ENCODE results near the gene ASS1. TPM values are rescaled to one million over a fixed set of nuclear protein-coding genes. Genes with fewer than 3 reads are reported as not detected.

The ASS1 gene
- total and polyA plus RNA-seq, 3 donors from 2014 or later, result 68.5 to 153 (median 90.2) TPM

DNA sequence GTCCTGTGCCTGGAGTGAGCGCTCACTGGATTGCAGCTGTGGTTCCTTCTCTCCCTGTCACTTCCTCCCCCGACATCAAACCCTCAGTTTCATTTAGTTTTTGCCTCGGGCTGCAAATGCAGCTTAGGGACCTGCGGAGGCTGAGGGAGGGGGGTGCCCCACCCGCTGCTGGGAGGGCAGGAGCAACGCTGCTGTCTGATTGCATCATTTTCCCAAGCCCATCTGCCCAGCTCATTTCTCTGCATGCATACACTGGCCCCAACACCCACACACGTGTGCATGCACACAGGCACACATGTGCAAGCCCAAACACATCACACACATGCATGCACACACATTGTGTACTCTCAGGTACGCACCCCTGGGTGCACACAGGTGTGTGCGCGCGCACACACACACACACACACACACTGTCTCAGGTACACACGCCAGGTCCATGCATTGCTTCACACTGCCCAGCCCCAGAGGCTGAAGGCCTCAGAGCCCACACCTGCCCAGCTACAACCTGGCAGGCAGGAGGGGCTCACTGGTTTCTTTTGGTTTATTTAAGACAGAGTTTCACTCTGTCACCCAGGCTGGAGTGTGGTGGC lies 3.4 kb downstream of the ASS1 start:
- H3K27me3 ChIP-seq, result no peaks in the 10 kb centered on the region
- intact Hi-C loops (cut with DNase I; ENCODE audit: low total_unique reads), result no loop called here
- H3K4me3 ChIP-seq, result no peak overlapping the region
- H3K27ac ChIP-seq, result no peak overlapping the region
- no peak for DNase-seq
- H3K9me3 ChIP-seq, result no peaks in the 10 kb centered on the region
- H3K36me3 ChIP-seq (ENCODE audit: low read depth, missing control alignments), result no peaks in the 10 kb centered on the region
- peaks cover 53% of the 10 kb centered on the region for H3K4me1 ChIP-seq
- TF ChIP-seq, protein P1, sequence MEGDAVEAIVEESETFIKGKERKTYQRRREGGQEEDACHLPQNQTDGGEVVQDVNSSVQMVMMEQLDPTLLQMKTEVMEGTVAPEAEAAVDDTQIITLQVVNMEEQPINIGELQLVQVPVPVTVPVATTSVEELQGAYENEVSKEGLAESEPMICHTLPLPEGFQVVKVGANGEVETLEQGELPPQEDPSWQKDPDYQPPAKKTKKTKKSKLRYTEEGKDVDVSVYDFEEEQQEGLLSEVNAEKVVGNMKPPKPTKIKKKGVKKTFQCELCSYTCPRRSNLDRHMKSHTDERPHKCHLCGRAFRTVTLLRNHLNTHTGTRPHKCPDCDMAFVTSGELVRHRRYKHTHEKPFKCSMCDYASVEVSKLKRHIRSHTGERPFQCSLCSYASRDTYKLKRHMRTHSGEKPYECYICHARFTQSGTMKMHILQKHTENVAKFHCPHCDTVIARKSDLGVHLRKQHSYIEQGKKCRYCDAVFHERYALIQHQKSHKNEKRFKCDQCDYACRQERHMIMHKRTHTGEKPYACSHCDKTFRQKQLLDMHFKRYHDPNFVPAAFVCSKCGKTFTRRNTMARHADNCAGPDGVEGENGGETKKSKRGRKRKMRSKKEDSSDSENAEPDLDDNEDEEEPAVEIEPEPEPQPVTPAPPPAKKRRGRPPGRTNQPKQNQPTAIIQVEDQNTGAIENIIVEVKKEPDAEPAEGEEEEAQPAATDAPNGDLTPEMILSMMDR (IDR thresholded peaks at IDR 0.05), result no peak
- TF ChIP-seq POLR2A (IDR thresholded peaks at IDR 0.05), result no peak
- WGBS, 2 donors, result 67 to 77% methylated on average over 12 of the region's 12 CpGs

DNA sequence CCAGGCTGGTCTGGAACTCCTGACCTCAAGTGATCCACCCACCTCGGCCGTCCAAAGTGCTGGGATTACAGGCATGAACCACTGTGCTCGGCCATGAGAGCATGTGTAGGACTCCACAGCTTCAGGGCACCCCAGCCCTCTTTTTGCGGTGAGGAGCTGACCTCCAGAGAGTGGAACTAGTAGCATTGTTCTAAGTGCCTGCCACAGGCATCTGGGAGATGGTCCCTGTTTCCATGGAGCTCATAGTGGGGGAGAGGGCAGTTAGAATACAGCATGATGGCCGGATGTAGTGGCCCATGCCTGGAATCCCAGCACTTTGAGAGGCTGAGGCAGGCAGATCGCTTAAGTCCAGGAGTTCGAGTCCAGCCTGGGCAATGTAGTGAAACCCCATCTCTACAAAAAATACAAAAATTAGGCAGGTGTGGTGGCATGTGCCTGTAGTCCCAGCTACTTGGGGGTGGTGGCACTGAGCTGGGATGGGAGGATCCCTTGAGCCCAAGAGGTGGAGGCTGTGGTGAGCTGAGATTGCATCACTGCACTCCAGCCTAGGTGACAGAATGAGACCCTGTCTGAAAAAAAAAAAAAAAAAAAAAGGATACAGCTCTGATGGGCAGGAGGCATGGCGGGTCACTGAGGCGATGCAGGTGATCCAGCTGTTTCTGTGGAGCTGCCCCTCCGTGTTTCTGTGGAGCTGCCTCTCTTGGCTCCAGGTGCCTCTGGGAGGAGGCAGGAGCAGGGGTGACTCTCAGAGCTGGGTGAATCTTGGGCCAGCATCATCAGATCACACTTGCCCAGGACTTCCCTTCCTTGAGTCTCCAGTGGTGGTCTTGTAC lies 4.2 kb downstream of the ASS1 start:
- Histone ChIP-seq H3K27me3 (no peaks in the 10 kb centered on the region), H3K36me3 (ENCODE audit: low read depth, missing control alignments) (no peaks in the 10 kb centered on the region), H3K4me3 (no peak overlapping the region), H3K4me1 (peaks cover 61% of the 10 kb centered on the region), H3K9me3 (no peaks in the 10 kb centered on the region), H3K27ac (no peak overlapping the region)
- TF ChIP-seq, protein P1 (IDR thresholded peaks at IDR 0.05), result no peak
- no peak for TF ChIP-seq POLR2A (IDR thresholded peaks at IDR 0.05)
- 91 to 92% methylated on average over 10 of the region's 10 CpGs for WGBS, 2 donors
- intact Hi-C loops (cut with DNase I; ENCODE audit: low total_unique reads), result no loop called here
- DNase-seq, result no peak

DNA sequence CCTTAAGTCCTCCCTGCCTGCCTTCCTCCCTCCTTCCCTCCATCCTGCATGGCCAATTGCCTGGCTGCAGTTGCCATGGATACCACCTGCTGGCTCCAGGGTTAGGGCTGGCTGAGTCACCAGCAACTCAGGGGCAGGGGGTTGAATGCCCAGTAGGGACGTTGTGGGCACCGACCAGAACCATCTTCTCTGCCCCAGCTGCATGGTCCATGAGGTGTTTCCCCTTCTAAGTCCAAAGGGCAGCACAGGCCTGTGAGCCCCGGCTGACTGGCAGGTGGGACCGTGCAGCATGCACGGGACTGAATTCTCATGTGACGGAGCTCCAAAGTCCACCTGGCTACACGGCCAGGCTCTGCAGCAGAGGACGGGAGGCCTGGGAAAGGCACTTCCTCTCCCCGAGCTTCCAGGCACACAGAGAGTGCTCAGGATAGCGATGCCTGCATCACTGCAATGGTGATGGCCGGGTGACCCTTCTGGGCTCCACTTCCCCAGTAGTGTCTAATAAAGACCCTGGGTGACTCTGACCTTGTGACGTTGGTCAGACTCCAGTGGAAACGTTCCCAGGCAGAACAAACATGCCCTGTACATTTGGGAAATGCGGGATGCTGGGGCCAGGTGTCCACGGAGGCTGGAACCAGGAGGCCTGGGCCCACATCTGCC lies 5.7 kb downstream of the ASS1 start:
- Histone ChIP-seq H3K27ac (peak overlapping the region; percentile 47 to 80), H3K36me3 (ENCODE audit: low read depth, missing control alignments) (no peaks in the 10 kb centered on the region), H3K27me3 (no peaks in the 10 kb centered on the region), H3K4me3 (no peak overlapping the region), H3K4me1 (peaks cover 61% of the 10 kb centered on the region), H3K9me3 (no peaks in the 10 kb centered on the region)
- WGBS, 2 donors, result 54 to 100% methylated on average over 1 to 13 of the region's 15 CpGs
- TF ChIP-seq, protein P1 (IDR thresholded peaks at IDR 0.05), result no peak
- no peak for TF ChIP-seq POLR2A (IDR thresholded peaks at IDR 0.05)
- intact Hi-C loops (cut with DNase I; ENCODE audit: low total_unique reads), result no loop called here
- no peak for DNase-seq

DNA sequence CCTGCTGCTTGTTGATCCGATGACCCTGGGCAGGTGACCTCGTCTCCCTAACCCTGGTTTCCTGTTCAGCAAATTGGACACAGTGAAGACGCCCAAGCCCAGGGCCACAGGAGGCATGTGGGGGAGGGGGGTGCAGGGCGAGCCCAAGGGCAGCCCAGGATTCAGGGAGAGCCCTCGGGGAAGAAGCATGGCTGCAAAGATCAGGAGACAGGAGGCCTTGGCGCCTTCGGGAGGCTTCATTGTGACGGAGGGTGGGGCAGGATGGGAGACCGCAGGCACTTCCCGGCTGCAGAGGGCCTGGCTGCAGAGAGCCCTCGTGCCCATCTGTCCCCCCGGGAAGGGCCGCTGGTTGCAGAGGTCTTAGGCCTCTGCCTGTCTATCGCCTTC lies 6.2 kb downstream of the ASS1 start:
- peaks cover 56% of the 10 kb centered on the region for H3K4me1 ChIP-seq

More for the DNA sequence above, 6.2 kb downstream of the ASS1 start:
- no peak for TF ChIP-seq POLR2A (IDR thresholded peaks at IDR 0.05)
- TF ChIP-seq, protein P1 (IDR thresholded peaks at IDR 0.05), result no peak
- H3K36me3 ChIP-seq (ENCODE audit: low read depth, missing control alignments), result no peaks in the 10 kb centered on the region
- no peak overlapping the region for H3K4me3 ChIP-seq
- H3K27me3 ChIP-seq, result no peaks in the 10 kb centered on the region
- no peak for DNase-seq
- no peaks in the 10 kb centered on the region for H3K9me3 ChIP-seq
- intact Hi-C loops (cut with DNase I; ENCODE audit: low total_unique reads), result no loop called here
- WGBS, 2 donors, result 29 to 42% methylated on average over 8 to 14 of the region's 14 CpGs
- peak overlapping the region; percentile 47 to 80 for H3K27ac ChIP-seq

All from testis (tissue), 3 donors.